HepG2 (cell line): ENCODE results near the gene NAA35.

Experiments used
- SIN3B ChIP-seq: fragments of 150-350 bp; IDR thresholded peaks from 2 replicates; pipeline ENCODE4 v1.6.1; 2014; ENCODE audit warnings: low read length
- SMC3 ChIP-seq: IDR thresholded peaks from 2 replicates; pipeline ENCODE4 v1.6.1; 2011; ENCODE audit warnings: low read length, improper control_type of control experiment
- ZNF513 ChIP-seq: sonication (generic); formaldehyde crosslinking; conservative IDR thresholded peaks from 2 replicates; pipeline ENCODE4 v1.5.0; 2020; ENCODE audit warnings: missing genetic modification reagents

GRCh38 chr9:86069206-86069869 is 128.4 kb downstream of the NAA35 start:
- TF ChIP-seq SMC3 (no peak), ZNF513 (CRISPR knock-in tag) (no peak), SIN3B (no peak)
